HG02588 (cell line): ENCODE results near the gene RHBDF2.

Experiments used
- ATAC-seq: cut with Tn5 transposase; IDR thresholded peaks from one replicate; pipeline ENCODE4 v1.9.1; 2021; ENCODE audit warnings: mild to moderate bottlenecking, moderate library complexity; ENCODE audit not compliant: unreplicated experiment

The RHBDF2 gene

DNA sequence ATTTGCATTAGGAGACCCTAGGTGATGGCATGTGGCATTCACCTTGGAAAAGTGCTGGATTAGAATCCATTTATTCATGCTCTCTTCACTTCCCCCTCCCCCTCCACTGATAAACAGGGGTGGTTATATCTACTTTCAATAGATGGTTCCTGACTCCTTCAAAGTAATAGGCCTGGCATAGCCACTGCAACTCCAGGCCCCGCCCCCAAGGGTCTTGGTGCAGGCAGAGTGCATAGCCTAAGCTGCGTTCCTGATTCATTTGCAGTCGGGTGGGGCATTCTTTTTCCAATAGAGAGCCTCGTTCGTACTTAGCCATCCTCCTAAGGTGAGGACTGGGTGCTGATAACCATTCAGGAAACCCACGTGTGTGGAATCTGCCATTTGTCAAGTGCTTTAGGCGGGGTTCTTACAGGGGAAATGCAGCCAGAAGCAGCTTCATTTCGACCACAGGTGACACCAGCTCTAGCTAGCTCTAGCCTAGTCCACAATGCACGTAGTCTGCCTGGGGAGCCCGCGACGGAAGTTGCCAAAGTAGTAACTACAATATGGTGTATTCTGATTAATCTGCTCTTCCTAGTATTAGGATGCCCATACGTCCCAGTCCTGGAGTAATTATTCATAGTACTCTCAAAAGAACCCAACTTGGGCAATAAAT is 59.4 kb downstream of the RHBDF2 start:
- no peak for ATAC-seq

DNA sequence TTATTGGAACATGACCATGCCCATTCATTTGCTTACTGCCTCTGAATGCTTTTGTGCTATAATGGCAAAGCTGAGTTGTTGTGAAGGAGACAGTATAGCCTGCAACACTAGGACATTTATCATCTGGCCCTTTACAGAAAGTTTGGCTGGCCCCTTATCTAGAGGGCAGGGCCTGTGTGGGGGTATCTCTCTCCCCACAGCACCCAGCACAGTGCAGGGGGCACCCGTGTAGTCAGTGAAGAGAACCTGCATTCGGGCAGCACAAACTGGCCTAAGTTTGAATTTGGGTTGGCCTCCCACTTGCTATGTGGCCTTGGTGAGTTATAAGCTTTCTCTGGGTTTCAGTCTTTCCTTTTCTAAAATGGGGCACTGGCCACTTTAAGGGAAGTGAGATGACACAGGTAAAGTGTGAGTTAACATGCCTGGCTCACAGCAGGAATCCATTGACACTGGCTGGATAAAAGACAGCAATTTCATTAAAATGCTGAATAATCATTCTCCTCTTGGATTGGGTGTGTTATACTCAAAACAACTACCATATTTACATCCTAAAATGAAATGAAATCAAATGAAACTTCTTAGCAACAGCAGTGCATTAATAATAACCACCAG is 60.4 kb downstream of the RHBDF2 start:
- ATAC-seq, result no peak

DNA sequence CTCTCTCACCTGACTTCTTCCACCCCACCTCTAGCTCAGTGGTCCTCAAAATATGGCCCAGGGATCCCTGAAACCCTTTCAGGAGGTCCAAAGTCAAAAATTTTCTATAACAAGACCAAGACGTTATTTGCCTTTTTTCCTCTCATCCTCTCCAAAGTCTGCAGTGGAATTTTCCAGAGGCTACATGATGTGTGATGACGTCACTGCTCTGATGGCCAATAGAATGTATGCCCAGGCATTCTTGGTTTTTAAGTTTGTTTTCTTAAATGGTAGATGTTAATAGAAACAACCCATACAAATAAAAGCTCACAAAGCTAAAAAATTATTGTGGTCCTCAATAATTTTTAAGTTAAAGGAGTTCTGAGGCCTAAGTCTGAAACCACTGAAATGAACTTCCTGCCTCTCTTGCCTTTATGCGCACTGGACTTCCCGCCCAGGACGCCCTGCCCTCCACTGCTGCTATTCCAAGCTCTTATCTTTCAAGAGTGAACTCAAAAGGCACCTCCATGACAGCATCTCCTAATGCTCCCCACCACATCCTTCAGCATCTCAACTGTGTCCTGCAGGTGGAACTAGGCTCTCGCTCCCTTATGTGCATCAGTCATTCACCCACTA is 61.8 kb downstream of the RHBDF2 start:
- ATAC-seq, result no peak

DNA sequence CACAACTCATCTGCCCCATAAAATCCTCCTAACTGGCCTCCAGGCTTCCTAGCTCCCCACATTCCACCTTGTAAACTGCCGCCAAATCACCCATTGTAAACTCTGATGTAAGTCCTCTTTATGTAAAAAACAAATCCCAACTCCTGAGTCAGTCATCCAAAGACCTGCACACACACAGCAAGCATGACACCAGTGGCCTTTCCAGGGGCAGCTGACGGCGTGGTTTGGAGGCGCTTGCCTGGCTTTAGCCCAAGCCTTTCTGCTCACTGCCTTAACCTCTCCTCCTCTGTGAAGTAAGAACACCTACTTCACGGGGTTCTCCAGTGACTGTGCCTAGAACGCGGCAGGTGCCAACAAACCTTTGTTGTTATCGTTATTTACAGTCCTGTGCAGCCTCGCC is 62.3 kb downstream of the RHBDF2 start:
- no peak for ATAC-seq

DNA sequence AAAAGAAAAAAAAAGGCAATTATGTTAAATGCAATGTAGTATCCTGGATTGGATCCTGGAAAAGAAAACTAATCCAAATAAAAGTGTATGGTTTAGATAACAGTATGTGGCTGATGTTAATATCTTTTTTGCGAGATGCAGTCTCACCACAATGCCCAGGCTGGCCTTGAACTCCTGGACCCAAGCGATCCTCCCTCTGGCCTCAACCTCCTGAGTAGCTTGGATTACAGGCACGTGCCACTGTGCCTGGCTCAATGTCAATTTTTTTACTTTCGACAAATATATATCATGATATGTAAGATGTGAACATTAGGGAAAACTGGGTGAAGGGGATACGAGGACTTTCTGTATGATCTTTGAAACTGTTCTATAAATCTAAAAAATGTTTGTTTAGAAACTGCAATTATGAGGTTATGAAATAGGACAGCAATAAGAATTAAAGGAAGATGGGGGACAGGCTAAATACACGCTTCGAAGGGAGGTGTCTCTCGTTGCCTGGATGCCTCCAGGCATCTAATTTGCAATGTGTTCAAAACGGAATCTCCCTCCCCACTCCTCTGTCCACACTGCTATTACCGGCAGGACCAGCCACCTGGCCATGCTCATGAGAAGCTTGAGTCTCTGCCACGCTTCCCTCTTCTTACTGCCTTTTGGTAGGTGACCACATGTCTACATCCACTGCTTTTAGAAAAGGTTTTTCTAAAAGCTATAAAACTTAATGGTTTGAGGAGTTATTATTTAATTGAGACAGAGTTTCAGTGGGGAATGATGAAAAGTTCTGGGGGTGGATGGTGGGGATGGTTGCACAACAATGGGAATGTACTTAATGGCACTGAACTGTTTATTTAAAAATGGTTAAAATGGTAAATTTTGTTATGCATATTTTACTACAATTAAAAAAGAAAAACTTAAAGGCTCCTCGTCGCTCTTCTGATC is 63.5 kb downstream of the RHBDF2 start:
- no peak for ATAC-seq

DNA sequence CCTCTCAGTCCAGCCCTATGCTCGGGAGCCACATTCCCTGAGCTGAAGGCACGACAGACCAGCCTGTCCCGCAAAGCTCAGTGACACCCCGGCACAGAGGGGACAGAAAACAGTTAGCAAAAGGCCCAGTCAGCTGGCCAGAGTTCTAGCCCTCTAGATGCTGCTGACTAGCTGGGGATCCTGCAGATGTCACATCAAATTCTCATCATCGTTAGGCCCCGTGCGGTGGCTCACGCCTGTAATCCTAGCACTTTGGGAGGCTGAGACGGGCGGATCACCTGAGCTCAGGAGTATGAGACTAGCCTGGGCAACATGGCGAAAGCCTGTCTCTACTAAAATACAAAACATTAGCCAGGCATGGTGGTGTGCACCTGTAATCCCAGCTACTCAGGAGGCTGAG is 65.5 kb downstream of the RHBDF2 start:
- no peak for ATAC-seq

DNA sequence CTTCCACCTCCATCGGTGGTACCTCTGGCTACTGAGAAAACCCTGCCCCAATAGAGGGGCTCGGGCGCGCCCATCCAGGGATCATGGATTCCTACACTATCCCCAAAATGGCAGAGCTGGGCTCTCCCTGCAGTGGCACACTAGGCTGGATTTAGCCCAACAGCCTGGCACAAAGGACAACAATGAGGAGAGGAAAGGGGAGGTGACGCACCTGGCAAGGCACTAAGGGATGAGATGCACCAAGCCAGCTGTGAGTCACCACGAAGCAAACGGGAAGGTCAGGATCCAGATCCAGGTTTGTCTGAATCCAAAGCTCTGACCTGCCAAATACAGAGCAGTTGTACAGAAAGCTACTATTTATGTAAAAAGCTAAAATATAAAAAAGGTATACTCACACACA is 66.4 kb downstream of the RHBDF2 start:
- ATAC-seq, result no peak

DNA sequence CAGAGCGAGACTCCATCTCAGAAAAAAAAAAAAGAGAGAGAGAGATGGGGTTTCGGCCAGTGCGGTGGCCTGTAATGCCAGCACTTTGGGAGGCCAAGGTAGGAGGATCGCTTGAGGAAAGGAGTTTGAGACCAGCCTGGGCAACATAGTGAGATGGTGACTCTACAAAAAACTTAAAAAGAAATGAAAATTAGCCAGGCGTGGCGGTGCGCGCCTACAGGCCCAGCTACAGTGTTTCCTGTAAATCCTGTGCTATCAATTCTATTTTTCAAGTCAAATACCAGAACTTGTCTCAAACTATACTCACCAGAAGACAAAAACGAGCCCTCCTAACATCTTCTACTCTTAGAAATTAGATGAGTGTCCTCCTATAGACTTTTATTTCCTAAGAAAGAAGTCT is 67.5 kb downstream of the RHBDF2 start:
- ATAC-seq, result no peak

DNA sequence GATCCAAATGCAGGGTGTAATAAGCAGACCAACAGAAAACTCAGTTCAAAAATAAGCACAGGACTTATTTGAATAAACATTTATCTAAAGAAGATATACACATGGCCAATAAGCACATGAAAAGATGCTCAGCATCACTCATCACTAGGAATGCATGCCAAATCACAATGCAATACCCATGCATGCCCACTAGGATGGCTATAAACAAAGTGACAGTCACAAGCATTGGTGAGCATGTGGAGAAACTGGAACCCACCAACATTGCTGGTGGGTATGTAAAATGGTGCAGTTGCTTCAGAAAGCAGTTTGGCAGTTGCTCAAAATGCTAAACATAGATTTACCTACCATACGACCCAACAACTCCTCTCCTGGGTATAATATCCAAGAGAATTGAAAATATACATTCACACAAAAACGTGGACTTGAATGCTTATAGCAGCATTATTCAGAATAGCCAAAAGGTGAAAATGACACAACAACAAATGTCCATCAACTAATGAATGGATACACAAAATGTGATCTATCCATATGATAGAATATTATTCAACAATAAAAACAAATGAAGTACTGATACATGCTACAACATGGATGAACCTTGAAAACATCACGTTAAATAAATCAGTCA is 68.4 kb downstream of the RHBDF2 start:
- ATAC-seq, result no peak

DNA sequence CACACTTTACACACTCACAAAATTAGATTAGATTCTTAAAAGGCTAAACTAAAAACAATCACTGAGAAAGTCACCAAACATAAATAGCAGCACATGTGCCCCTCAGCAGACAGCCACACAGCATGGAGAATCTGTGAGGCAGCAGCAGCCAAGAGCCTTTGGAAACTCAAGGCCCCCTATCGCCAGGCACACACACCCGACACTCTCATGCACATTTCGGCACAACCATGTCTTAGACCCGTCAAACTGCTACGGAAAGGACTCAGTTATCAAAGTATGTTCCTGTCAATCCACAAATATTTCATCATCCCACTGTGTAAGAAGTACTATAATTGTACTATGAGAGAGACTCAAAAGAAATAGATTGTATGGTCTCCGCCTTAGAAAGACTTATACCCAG is 69.2 kb downstream of the RHBDF2 start:
- ATAC-seq, result no peak

DNA sequence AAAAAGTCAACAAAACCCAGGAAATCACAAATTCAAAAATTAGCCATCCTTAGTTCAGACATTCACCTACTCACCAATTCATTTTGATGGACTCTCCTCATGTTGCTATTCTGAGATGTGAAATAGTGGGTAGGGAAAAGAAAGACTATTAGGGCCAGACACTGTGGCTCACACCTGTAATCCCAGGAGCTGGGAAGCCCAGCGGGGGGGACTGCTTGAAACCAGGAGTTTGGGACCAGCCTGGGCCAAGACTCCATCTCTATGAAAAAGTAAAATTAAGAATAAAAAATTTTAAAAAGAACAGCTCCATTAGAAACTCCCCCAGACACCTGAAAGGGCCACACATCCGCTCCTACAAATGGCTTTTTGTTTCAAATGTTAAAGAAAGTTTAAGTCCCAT is 69.7 kb downstream of the RHBDF2 start:
- no peak for ATAC-seq

DNA sequence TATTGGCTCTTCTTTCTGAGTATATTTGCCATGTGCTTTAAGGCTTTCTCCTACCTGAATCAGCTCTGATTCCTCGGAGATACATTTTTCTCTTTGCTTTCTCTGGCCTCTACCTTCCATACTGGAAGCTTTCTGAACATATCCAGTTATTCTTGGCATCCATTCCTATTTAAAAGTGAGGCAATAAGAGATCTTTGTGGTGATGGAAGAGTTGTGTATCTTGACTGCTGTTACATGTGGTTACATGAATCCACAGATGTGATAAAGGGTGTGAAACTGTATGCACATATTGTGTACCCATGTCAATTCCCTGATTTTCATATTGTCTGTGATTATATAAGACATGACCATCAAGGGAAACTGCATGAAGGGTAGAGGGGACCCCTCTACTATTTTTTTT is 72.7 kb downstream of the RHBDF2 start:
- no peak for ATAC-seq

DNA sequence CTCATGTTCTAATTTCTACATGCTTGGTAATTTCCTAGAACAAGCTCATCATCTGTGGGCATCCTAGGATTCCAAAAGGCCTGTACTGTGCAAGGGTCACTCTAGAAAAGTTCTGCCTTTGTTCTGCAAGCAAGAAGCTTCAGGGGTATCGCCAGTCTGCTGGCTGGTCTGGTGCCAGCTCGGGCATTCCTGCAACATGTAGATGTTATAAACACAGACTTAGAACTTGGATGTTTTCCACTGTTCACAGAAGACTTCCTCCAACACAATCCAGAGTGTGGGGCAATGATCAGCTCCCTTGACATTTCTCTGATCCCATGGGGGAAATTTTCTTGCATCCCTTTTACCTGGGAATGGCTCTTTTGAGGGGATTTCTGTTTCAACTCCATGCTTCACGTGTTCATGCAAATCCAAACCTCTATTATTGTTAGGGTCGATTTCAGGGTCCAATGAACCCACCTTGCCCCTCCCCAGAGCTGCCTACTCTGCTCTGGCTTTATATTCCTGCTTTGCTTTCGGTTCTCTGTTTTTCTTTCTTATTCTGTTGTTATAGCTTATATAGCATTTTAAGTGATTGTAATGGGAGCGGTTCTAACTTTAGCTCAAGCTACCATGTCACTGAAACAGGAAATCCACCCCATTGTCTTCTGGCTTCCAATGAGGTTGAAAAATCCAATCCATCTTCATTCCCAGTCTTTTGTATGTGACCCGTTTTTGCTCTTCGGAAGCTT is 73.6 kb downstream of the RHBDF2 start:
- no peak for ATAC-seq

DNA sequence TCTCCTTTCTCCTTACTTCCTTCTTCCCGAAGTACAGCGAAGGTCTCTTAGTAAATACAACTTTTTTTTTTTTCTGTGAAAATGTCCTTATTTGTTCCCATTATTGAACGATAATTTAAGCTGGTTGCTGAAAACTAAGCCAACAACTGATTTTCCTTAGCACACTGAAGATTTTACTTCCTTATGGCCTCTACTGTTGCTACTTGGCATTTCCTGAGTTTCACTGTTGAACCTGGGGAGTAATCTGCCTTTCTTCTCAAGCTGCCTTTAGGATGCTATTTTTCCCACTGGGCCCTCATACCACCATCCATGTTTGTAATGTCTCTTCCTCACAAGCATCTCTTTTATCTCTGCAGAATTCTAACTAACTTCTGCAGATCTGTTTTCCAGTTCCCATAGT is 74.4 kb downstream of the RHBDF2 start:
- ATAC-seq, result no peak

DNA sequence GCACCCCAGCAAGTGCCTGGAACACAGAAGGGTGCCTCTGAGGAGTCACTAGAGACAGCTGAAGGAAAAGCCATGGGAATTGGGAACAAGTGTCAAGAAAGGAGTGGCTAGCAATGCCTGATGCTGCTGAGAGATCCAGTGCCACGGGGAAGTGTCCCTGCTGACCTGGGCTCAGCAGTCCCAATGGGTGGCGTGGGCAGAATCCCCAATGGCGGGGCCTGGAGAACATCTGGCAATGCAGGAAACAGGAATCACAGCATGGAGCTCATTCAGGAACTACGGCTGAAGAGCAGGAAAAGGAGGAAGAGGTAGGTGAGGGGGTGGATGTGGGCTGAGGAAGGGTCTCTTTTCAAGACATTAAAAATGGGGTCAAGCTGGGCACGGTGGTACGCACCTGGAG is 78.4 kb downstream of the RHBDF2 start:
- no peak for ATAC-seq

DNA sequence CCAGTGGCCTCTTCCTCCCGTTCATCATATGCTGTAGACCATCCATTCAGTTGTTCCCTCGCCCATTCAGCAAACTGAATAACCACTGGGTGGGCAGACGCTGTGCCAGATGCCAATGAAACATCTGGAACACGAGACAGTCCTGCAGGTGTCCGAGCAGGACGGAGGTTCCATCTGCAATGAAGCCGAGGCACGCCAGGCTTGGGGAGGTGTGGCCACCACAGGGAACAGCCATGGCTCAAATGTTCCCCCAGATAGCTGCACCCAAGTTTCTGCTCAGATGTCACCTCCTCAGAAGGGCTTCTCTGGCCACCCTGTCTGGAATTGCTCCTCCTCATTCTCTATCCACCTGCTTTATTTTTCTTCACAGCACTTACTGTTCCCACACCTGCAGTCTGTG is 78.8 kb downstream of the RHBDF2 start:
- no peak for ATAC-seq

DNA sequence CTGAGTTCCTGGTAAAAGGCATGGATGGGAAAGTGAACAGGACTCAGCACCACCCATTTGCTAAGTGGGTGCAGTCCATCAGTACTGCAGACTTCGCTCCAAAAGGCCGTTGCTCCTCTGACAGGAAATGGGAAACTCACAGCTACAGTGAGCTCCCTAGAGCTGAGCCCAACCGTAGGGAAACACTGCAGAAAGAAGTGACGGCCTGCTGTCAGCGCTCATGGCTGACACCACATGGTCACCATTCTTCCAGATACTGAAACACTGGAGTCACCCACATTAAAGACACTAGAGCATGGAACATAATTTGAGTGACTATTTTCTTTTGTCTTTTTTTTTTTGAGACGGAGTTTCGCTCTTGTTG is 80.2 kb downstream of the RHBDF2 start:
- no peak for ATAC-seq
